H9 (cell line): ENCODE measurements around the gene PLXNA4. TPM values are rescaled to one million over a fixed set of nuclear protein-coding genes. Genes with fewer than 3 reads are reported as not detected.

ENCODE experiments used
- DNase-seq: peaks from one replicate; pipeline ENCODE4 v3.0.0-alpha.2; 2017
- H2AFZ ChIP-seq: one replicate; pipeline ENCODE4 v1.6.1; 2013; ENCODE audit warnings: mild to moderate bottlenecking, low read length, control low read depth, moderate library complexity
- H2AK5ac ChIP-seq: 2 replicates; pipeline ENCODE4 v1.6.1; 2013; ENCODE audit warnings: low read length, control low read depth, mixed read lengths; ENCODE audit not compliant: insufficient read length
- H2BK120ac ChIP-seq: one replicate; pipeline ENCODE4 v1.6.1; 2013; ENCODE audit warnings: low read depth, mild to moderate bottlenecking, low read length, control low read depth, inconsistent platforms; ENCODE audit not compliant: poor library complexity, severe bottlenecking
- H2BK12ac ChIP-seq: 2 replicates; pipeline ENCODE4 v1.6.1; 2013; ENCODE audit warnings: low read length, control low read depth, mixed read lengths, low read depth; ENCODE audit not compliant: insufficient read length
- H2BK15ac ChIP-seq: 2 replicates; pipeline ENCODE4 v1.6.1; 2013; ENCODE audit warnings: low read depth, low read length, control low read depth
- H2BK20ac ChIP-seq: one replicate; pipeline ENCODE4 v1.6.1; 2013; ENCODE audit warnings: low read depth, mild to moderate bottlenecking, low read length, control low read depth, inconsistent platforms; ENCODE audit not compliant: poor library complexity, severe bottlenecking
- H2BK5ac ChIP-seq: 2 replicates; pipeline ENCODE4 v1.6.1; 2013; ENCODE audit warnings: low read length, control low read depth, mixed read lengths; ENCODE audit not compliant: insufficient read length
- H3K14ac ChIP-seq: 2 replicates; pipeline ENCODE4 v1.6.1; 2013; ENCODE audit warnings: low read length, control low read depth; ENCODE audit not compliant: insufficient read depth
- H3K18ac ChIP-seq: 2 replicates; pipeline ENCODE4 v1.6.1; 2013; ENCODE audit warnings: low read depth, mild to moderate bottlenecking, mixed read lengths, low read length, control low read depth; ENCODE audit not compliant: insufficient read length
- H3K23ac ChIP-seq: 2 replicates; pipeline ENCODE4 v1.6.1; 2013; ENCODE audit warnings: low read length, control low read depth, mixed read lengths, low read depth; ENCODE audit not compliant: insufficient read length
- H3K23me2 ChIP-seq: 2 replicates; pipeline ENCODE4 v1.6.1; 2013; ENCODE audit warnings: low read depth, mild to moderate bottlenecking, mixed read lengths, low read length, control low read depth; ENCODE audit not compliant: insufficient read length, poor library complexity, severe bottlenecking
- H3K27ac ChIP-seq: 2 replicates; pipeline ENCODE4 v1.5.1; 2013; ENCODE audit warnings: low read length, control low read depth, mixed read lengths, low read depth; ENCODE audit not compliant: insufficient read length
- H3K27me3 ChIP-seq: 2 replicates; pipeline ENCODE4 v1.6.1; 2013; ENCODE audit warnings: low read length, control low read depth, inconsistent platforms; ENCODE audit not compliant: insufficient read depth
- H3K4ac ChIP-seq: 2 replicates; pipeline ENCODE4 v1.6.1; 2013; ENCODE audit warnings: low read depth, mild to moderate bottlenecking, control low read depth, inconsistent platforms, low read length, moderate library complexity
- H3K4me1 ChIP-seq: 2 replicates; pipeline ENCODE4 v1.6.1; 2013; ENCODE audit warnings: low read length, control low read depth, inconsistent platforms; ENCODE audit not compliant: insufficient read depth
- H3K4me2 ChIP-seq: 2 replicates; pipeline ENCODE4 v1.6.1; 2013; ENCODE audit warnings: low read length, control low read depth, mixed read lengths; ENCODE audit not compliant: insufficient read length, insufficient read depth
- H3K56ac ChIP-seq: 2 replicates; pipeline ENCODE4 v1.6.1; 2013; ENCODE audit warnings: low read depth, mild to moderate bottlenecking, mixed read lengths, low read length, control low read depth; ENCODE audit not compliant: insufficient read length
- H3K79me1 ChIP-seq: 2 replicates; pipeline ENCODE4 v1.6.1; 2013; ENCODE audit warnings: low read depth, mild to moderate bottlenecking, moderate library complexity, low read length, control low read depth, inconsistent platforms; ENCODE audit not compliant: insufficient read depth, poor library complexity, severe bottlenecking
- H3K79me2 ChIP-seq: 2 replicates; pipeline ENCODE4 v1.6.1; 2013; ENCODE audit warnings: low read length, control low read depth, inconsistent platforms; ENCODE audit not compliant: insufficient read depth
- H3K9ac ChIP-seq: 2 replicates; pipeline ENCODE4 v1.6.1; 2013; ENCODE audit warnings: low read length, control low read depth, mixed read lengths; ENCODE audit not compliant: insufficient read length; ENCODE audit errors: extremely low read depth
- H3K9me3 ChIP-seq: one replicate; pipeline ENCODE4 v1.6.1; 2013; ENCODE audit warnings: low read depth, low read length, inconsistent platforms; ENCODE audit not compliant: control insufficient read depth
- H3T11ph ChIP-seq: one replicate; pipeline ENCODE4 v1.6.1; 2013; ENCODE audit warnings: mild to moderate bottlenecking, low read length, control low read depth, inconsistent platforms
- H4K20me1 ChIP-seq: one replicate; pipeline ENCODE4 v1.6.1; 2013; ENCODE audit not compliant: control insufficient read depth, insufficient read length, insufficient read depth
- H4K5ac ChIP-seq: 2 replicates; pipeline ENCODE4 v1.6.1; 2013; ENCODE audit warnings: low read depth, mild to moderate bottlenecking, mixed read lengths, low read length, control low read depth; ENCODE audit not compliant: insufficient read length
- H4K8ac ChIP-seq: replicated peaks from 2 replicates; pipeline ENCODE4 v1.6.1; 2013; ENCODE audit warnings: low read length, control low read depth, mixed read lengths, low read depth; ENCODE audit not compliant: insufficient read length
- H4K91ac ChIP-seq: 2 replicates; pipeline ENCODE4 v1.6.1; 2013; ENCODE audit warnings: low read depth, mild to moderate bottlenecking, moderate library complexity, mixed read lengths, low read length, control low read depth; ENCODE audit not compliant: insufficient read length
- H3K27ac Mint-ChIP-seq, 3 experiments: 2 replicates in 2 of 3; 3 replicates in 1 of 3; pipeline ENCODE4 v1.8.0; 2020 to 2021; ENCODE audit warnings: mixed read lengths in 3 of 3, mild to moderate bottlenecking in 1 of 3, moderate library complexity in 1 of 3
- H3K27me3 Mint-ChIP-seq: 2 replicates; pipeline ENCODE4 v1.8.0; 2021; ENCODE audit warnings: low read depth, mild to moderate bottlenecking, moderate library complexity, mixed read lengths
- H3K36me3 Mint-ChIP-seq, 3 experiments: 2 replicates in 2 of 3; 3 replicates in 1 of 3; pipeline ENCODE4 v1.8.0; 2020 to 2021; ENCODE audit warnings: low read depth in 3 of 3, mixed read lengths in 3 of 3; ENCODE audit not compliant: insufficient read depth in 1 of 3
- H3K4me1 Mint-ChIP-seq, 2 experiments: 2 replicates each; pipeline ENCODE4 v1.8.0; 2020; ENCODE audit warnings: mixed read lengths in 2 of 2
- H3K4me3 Mint-ChIP-seq, 2 experiments: 2 replicates in 1 of 2; 3 replicates in 1 of 2; pipeline ENCODE4 v1.8.0; 2020 to 2021; ENCODE audit warnings: mild to moderate bottlenecking in 2 of 2, mixed read lengths in 2 of 2, moderate library complexity in 1 of 2
- H3K9me3 Mint-ChIP-seq, 2 experiments: 2 replicates in 1 of 2; 3 replicates in 1 of 2; pipeline ENCODE4 v1.8.0; 2020; ENCODE audit warnings: mild to moderate bottlenecking in 2 of 2, mixed read lengths in 2 of 2, moderate library complexity in 1 of 2
- CTCF ChIP-seq: fragments of 200-600 bp; sonication (generic); conservative IDR thresholded peaks from 3 replicates; pipeline ENCODE4 v1.8.0; 2021; ENCODE audit warnings: antibody characterized with exemption, mild to moderate bottlenecking
- total RNA-seq: library from RNA; stranded (reverse); gene quantifications from 2 replicates; pipeline ENCODE4 v1.2.1, GENCODE V29; 2021

PLXNA4 gene
- total RNA-seq, 1 experiment from 2014 or later, result 0.35 TPM

DNA sequence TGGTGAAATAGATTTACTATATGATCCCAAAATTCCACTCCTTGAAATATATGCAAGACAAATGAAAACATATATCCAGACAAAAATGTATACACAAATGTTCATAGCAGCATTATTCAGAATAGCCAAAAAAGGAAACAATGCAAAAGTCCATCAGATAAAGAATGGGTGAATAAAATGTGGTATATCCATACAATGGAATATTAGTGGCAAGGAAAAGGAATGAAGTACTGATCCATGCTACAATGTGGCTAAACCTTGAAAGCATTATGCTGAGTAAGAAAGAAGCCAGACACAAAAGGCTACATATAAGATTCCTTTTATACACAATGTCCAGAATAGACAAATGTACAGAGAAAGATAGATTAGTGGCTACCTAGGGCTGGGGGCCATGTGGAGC is 225.5 kb downstream of the PLXNA4 start:
- Histone ChIP-seq H3K79me1 (no peaks in the 10 kb centered on the region), H3K4me1 (no peaks in the 10 kb centered on the region; the same call in 1 of the 2 replicates), H4K91ac (no peak overlapping the region), H2BK15ac (no peak overlapping the region), H2BK5ac (no peak overlapping the region), H3K27me3 (no peaks in the 10 kb centered on the region), H3K14ac (no peak overlapping the region), H3K4me2 (no peak overlapping the region), H3K27ac (no peak overlapping the region), H3K56ac (no peak overlapping the region), H2BK20ac (no peak overlapping the region), H3K18ac (no peak overlapping the region), H2AK5ac (no peak overlapping the region), H3K23ac (no peak overlapping the region), H2AFZ (no peak overlapping the region), H3K4ac (no peak overlapping the region), H3K9ac (no peak overlapping the region), H3K9me3 (no peaks in the 10 kb centered on the region), H4K20me1 (no peaks in the 10 kb centered on the region), H3K23me2 (no peaks in the 10 kb centered on the region), H3K79me2 (no peaks in the 10 kb centered on the region), H2BK120ac (no peak overlapping the region), H4K8ac (no peak overlapping the region), H3T11ph (no peak overlapping the region), H4K5ac (no peak overlapping the region), H2BK12ac (no peak overlapping the region)
- peaks cover 20 to 23% of the 10 kb centered on the region in 2 experiments for H3K4me1 Mint-ChIP-seq
- H3K9me3 Mint-ChIP-seq, result peaks cover 0 to 3% of the 10 kb centered on the region in 2 experiments; a peak in 1 of 5 replicates
- peaks cover 28% of the 10 kb centered on the region for H3K27me3 Mint-ChIP-seq
- no peaks in the 10 kb centered on the region for H3K36me3 Mint-ChIP-seq
- H3K27ac Mint-ChIP-seq, result no peak overlapping the region; a peak in 1 of 7 replicates
- TF ChIP-seq CTCF, result no peak
- H3K4me3 Mint-ChIP-seq, result no peak overlapping the region
- DNase-seq, result no peak
